Fibroblast of pulmonary artery (primary cell): Measurements from ENCODE around the gene C1QTNF9.
A peak's percentile ranks its signal among the peaks of the same experiment; 100 is the strongest.

Experiments used
- DNase-seq: peaks from one replicate; pipeline ENCODE4 v3.0.0-alpha.2; 2010; ENCODE audit warnings: low read depth
- H3K4me3 ChIP-seq: replicated peaks from 2 replicates; pipeline ENCODE4 v1.5.1; 2011; ENCODE audit warnings: low read depth, mild to moderate bottlenecking, control low read depth, low read length, moderate library complexity
- CTCF ChIP-seq: IDR thresholded peaks from 2 replicates; pipeline ENCODE4 v1.5.1; 2011; ENCODE audit warnings: mild to moderate bottlenecking, control low read depth, low read length, inconsistent platforms; ENCODE audit errors: missing control alignments

The C1QTNF9 gene

GRCh38 chr13:24269821-24270220 is 39.6 kb upstream of the C1QTNF9 start:
- DNase-seq, result no peak
- no peak for TF ChIP-seq CTCF
- H3K4me3 ChIP-seq, result no peak overlapping the region

- no peak for TF ChIP-seq CTCF
- peak; percentile 47 for DNase-seq
- H3K4me3 ChIP-seq, result peak overlapping the region; percentile 46
Measured at GRCh38 chr13:24270639-24271141, 38.7 kb upstream of the C1QTNF9 start.

GRCh38 chr13:24271231-24271600 is 38.2 kb upstream of the C1QTNF9 start:
- TF ChIP-seq CTCF, result no peak
- no peak for DNase-seq
- H3K4me3 ChIP-seq, result peak overlapping the region; percentile 46

GRCh38 chr13:24271601-24272451 is 37.6 kb upstream of the C1QTNF9 start:
- TF ChIP-seq CTCF, result no peak
- H3K4me3 ChIP-seq, result peak overlapping the region; percentile 45
- peak; percentile 81 for DNase-seq

- DNase-seq, result no peak
- peak overlapping the region; percentile 45 for H3K4me3 ChIP-seq
- no peak for TF ChIP-seq CTCF
Measured at GRCh38 chr13:24272452-24273161, 36.8 kb upstream of the C1QTNF9 start.

- no peak for DNase-seq
- H3K4me3 ChIP-seq, result no peak overlapping the region
- TF ChIP-seq CTCF, result no peak
Measured at GRCh38 chr13:24273926-24274325, 35.5 kb upstream of the C1QTNF9 start.
